ENCODE measurements around the gene TRAPPC14. TPM values are rescaled to one million over a fixed set of nuclear protein-coding genes. Genes with fewer than 3 reads are reported as not detected.

TRAPPC14 gene
- total and polyA plus RNA-seq, 10 of the 15 experiments (the other 5 are each of a cell fraction or from before 2014, with no cell fraction given) = 0.21 to 24.7 (median 7.5) TPM

DNA sequence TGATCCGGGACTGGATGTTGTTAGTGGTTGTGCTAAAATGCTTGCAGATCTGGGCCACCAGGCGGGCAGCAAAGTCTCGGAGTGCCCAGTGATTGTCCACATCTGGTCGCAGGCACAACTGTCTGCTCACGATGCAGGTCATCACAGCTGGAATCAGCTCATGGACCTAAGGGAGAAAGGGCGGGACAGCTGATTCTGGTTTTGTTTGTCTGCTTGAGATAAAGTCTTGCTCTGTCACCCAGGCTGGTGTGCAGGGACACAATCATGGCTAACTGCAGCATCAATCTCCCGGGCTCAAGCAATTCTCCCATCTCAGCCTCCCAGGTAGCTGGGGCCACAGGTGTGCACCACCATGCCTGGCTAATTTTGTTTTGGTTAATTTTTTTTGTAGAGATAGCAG, 47.4 kb downstream of the TRAPPC14 start:
- DNase-seq (ENCODE audit: low read depth, low spot score) (no peak), ATAC-seq (no peak), FAIRE-seq (no peak)
- no peak overlapping the region for H2AFZ ChIP-seq (ENCODE audit: control insufficient read depth, low read depth, low read length)
- intact Hi-C loops (cut with micrococcal nuclease; ENCODE audit: unreplicated experiment) (no loop called here), in situ Hi-C loops (cut with MboI) (no loop called here)
- H3K4me1 ChIP-seq (ENCODE audit: control insufficient read depth, insufficient read depth, low read length) = no peaks in the 10 kb centered on the region
- H3K9me3 ChIP-seq (replicated peaks; ENCODE audit: control insufficient read depth, insufficient read depth, low read length) = no peaks in the 10 kb centered on the region
- peaks cover 5 to 9% of the 10 kb centered on the region in 2 experiments; a peak in 3 of 4 replicates for H3K36me3 ChIP-seq (ENCODE audit: control insufficient read depth in 2 of 2, insufficient read depth in 2 of 2, low read length in 1 of 2)
- ChIA-PET SMC1A (ENCODE audit: uncharacterized antibody, unreplicated experiment) (no interaction called here), CTCF (no interaction called here), RAD21 (ENCODE audit: unreplicated experiment) (no interaction called here), POLR2A (interaction anchor here (1.8 kb wide), 1 partner anchor 9 kb away, joined by 6 read pairs; the partner anchor contains the start of gene AP4M1)
- no peak overlapping the region for H3K4me3 ChIP-seq
- no peak overlapping the region for H3K27ac ChIP-seq (ENCODE audit: control insufficient read depth, insufficient read depth)
- no peaks in the 10 kb centered on the region for H3K79me2 ChIP-seq (ENCODE audit: control insufficient read depth, insufficient read depth, low read length)
- 96% methylated on average over 7 of the region's 7 CpGs for WGBS (ENCODE audit: insufficient coverage, insufficient replicate concordance, low lambda C conversion rate, missing lambda C conversion rate)
- BruUV-seq (replicated peaks) = no TSS peak
- H3K27me3 ChIP-seq (replicated peaks in 1 of 2; ENCODE audit: control insufficient read depth in 2 of 2, insufficient read depth in 2 of 2, low read length in 1 of 2) = no peaks in the 10 kb centered on the region
- no peaks in the 10 kb centered on the region for H4K20me1 ChIP-seq (ENCODE audit: control insufficient read depth, insufficient read depth)
- no peak overlapping the region for H3K9ac ChIP-seq (ENCODE audit: control insufficient read depth, insufficient read depth, low read length)
- H3K4me2 ChIP-seq (ENCODE audit: control insufficient read depth, insufficient read depth) = no peak overlapping the region
- TF ChIP-seq NFIC (IDR thresholded peaks at IDR 0.05; ENCODE audit: low read depth, low read length) = no peak
- TF ChIP-seq RAD21 (IDR thresholded peaks at IDR 0.05; ENCODE audit: insufficient read depth, low read depth, low read length) = no peak

DNA sequence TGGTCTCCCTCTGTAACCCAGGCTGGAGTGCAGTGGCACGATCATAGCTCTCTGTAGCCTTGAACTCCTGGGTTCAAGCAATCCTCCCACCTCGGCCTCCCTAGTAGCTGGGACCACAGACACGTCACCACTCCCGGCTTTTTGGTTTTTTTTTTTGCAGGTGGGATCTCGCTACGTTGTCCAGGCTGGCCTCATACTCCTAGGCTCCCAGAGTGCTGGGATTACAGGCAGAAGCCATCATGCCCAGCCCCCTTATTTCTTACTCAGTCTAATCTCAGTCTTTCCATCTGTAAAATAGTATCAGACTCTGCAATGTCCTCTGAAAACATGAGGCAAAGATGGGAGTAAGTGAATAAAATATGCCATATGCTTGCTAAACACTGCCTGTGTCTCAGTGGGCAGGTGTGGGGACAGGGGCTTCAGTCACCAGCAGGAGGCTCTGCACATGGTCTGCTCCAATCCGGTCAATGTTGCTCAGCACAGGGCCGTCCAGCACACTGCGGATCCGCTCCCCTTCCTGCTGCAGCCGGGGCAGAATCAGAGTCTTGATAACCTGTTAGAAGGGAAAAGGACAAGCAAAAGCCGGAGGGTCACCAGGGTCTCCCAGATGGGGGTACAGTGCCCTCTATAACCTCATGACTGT, 48.9 kb downstream of the TRAPPC14 start:
- DNase-seq (ENCODE audit: low read depth, low spot score) (no peak), FAIRE-seq (no peak), ATAC-seq (no peak)
- Histone ChIP-seq H3K9ac (ENCODE audit: control insufficient read depth, insufficient read depth, low read length) (no peak overlapping the region), H3K4me2 (ENCODE audit: control insufficient read depth, insufficient read depth) (no peak overlapping the region), H3K27me3 (replicated peaks in 1 of 2; ENCODE audit: control insufficient read depth in 2 of 2, insufficient read depth in 2 of 2, low read length in 1 of 2) (no peaks in the 10 kb centered on the region), H3K4me3 (no peak overlapping the region), H2AFZ (ENCODE audit: control insufficient read depth, low read depth, low read length) (no peak overlapping the region), H4K20me1 (ENCODE audit: control insufficient read depth, insufficient read depth) (no peaks in the 10 kb centered on the region), H3K27ac (ENCODE audit: control insufficient read depth, insufficient read depth) (no peak overlapping the region), H3K9me3 (replicated peaks; ENCODE audit: control insufficient read depth, insufficient read depth, low read length) (no peaks in the 10 kb centered on the region), H3K4me1 (ENCODE audit: control insufficient read depth, insufficient read depth, low read length) (no peaks in the 10 kb centered on the region), H3K36me3 (ENCODE audit: control insufficient read depth in 2 of 2, insufficient read depth in 2 of 2, low read length in 1 of 2) (peaks cover 5 to 9% of the 10 kb centered on the region in 2 experiments; a peak in 3 of 4 replicates), H3K79me2 (ENCODE audit: control insufficient read depth, insufficient read depth, low read length) (no peaks in the 10 kb centered on the region)
- ChIA-PET RAD21 (ENCODE audit: unreplicated experiment) (no interaction called here), CTCF (no interaction called here), SMC1A (ENCODE audit: uncharacterized antibody, unreplicated experiment) (no interaction called here), POLR2A (no interaction called here)
- WGBS (ENCODE audit: insufficient coverage, insufficient replicate concordance, low lambda C conversion rate, missing lambda C conversion rate) = 88% methylated on average over 12 of the region's 12 CpGs
- intact Hi-C loops (cut with micrococcal nuclease; ENCODE audit: unreplicated experiment) (no loop called here), in situ Hi-C loops (cut with MboI) (no loop called here)
- no peak for TF ChIP-seq FOXM1 (IDR thresholded peaks at IDR 0.05; ENCODE audit: low read depth, low read length)
- TF ChIP-seq NFXL1 (IDR thresholded peaks at IDR 0.05; ENCODE audit: borderline replicate concordance) = no peak
- TF ChIP-seq, protein P1, sequence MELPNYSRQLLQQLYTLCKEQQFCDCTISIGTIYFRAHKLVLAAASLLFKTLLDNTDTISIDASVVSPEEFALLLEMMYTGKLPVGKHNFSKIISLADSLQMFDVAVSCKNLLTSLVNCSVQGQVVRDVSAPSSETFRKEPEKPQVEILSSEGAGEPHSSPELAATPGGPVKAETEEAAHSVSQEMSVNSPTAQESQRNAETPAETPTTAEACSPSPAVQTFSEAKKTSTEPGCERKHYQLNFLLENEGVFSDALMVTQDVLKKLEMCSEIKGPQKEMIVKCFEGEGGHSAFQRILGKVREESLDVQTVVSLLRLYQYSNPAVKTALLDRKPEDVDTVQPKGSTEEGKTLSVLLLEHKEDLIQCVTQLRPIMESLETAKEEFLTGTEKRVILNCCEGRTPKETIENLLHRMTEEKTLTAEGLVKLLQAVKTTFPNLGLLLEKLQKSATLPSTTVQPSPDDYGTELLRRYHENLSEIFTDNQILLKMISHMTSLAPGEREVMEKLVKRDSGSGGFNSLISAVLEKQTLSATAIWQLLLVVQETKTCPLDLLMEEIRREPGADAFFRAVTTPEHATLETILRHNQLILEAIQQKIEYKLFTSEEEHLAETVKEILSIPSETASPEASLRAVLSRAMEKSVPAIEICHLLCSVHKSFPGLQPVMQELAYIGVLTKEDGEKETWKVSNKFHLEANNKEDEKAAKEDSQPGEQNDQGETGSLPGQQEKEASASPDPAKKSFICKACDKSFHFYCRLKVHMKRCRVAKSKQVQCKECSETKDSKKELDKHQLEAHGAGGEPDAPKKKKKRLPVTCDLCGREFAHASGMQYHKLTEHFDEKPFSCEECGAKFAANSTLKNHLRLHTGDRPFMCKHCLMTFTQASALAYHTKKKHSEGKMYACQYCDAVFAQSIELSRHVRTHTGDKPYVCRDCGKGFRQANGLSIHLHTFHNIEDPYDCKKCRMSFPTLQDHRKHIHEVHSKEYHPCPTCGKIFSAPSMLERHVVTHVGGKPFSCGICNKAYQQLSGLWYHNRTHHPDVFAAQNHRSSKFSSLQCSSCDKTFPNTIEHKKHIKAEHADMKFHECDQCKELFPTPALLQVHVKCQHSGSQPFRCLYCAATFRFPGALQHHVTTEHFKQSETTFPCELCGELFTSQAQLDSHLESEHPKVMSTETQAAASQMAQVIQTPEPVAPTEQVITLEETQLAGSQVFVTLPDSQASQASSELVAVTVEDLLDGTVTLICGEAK (IDR thresholded peaks at IDR 0.05; ENCODE audit: borderline replicate concordance) = no peak
- TF ChIP-seq, protein P2, sequence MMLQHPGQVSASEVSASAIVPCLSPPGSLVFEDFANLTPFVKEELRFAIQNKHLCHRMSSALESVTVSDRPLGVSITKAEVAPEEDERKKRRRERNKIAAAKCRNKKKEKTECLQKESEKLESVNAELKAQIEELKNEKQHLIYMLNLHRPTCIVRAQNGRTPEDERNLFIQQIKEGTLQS (IDR thresholded peaks at IDR 0.05; ENCODE audit: borderline replicate concordance, extremely low read depth, low read depth, low read length) = no peak
- no peak for TF ChIP-seq TAF1 (IDR thresholded peaks at IDR 0.05; ENCODE audit: borderline replicate concordance, low read depth, low read length)
- TF ChIP-seq IKZF2 (IDR thresholded peaks at IDR 0.05) = no peak
- TF ChIP-seq IKZF1 (conservative IDR thresholded peaks at IDR 0.05) = no peak
- no peak for TF ChIP-seq HDGF (IDR thresholded peaks at IDR 0.05)
- no peak for TF ChIP-seq NR2F1 (conservative IDR thresholded peaks at IDR 0.05)
- no peak for TF ChIP-seq CEBPB (IDR thresholded peaks at IDR 0.05; ENCODE audit: borderline replicate concordance in 1 of 2, low read depth in 2 of 2, low read length in 2 of 2)
- no peak for TF ChIP-seq RCOR1 (conservative IDR thresholded peaks at IDR 0.05; ENCODE audit: low read depth, low read length)
- no TSS peak for BruUV-seq (replicated peaks)

All from GM12878 (cell line).